ENCODE data around the gene SNX32. TPM values are rescaled to one million over a fixed set of nuclear protein-coding genes. Genes with fewer than 3 reads are reported as not detected.
A peak's percentile ranks its signal among the peaks of the same experiment; 100 is the strongest.

The SNX32 gene
- total and polyA plus RNA-seq, 2 of the 13 experiments (the other 11 are each of a cell fraction or from before 2014, with no cell fraction given): 0.09 to 0.34 TPM

- TF ChIP-seq, protein P1, sequence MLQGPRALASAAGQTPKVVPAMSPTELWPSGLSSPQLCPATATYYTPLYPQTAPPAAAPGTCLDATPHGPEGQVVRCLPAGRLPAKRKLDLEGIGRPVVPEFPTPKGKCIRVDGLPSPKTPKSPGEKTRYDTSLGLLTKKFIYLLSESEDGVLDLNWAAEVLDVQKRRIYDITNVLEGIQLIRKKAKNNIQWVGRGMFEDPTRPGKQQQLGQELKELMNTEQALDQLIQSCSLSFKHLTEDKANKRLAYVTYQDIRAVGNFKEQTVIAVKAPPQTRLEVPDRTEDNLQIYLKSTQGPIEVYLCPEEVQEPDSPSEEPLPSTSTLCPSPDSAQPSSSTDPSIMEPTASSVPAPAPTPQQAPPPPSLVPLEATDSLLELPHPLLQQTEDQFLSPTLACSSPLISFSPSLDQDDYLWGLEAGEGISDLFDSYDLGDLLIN (CRISPR knock-in tag; IDR thresholded peaks at IDR 0.05; ENCODE audit: borderline replicate concordance): no peak
- no peak for TF ChIP-seq USF2 (IDR thresholded peaks at IDR 0.05; ENCODE audit: low read depth, low read length)
- peak; percentile 47; the same call in 1 of the 2 replicates for TF ChIP-seq USF2 (CRISPR knock-in tag; IDR thresholded peaks at IDR 0.05; ENCODE audit: borderline replicate concordance)
- no peak for TF ChIP-seq ZC3H4 (CRISPR knock-in tag; IDR thresholded peaks at IDR 0.05; ENCODE audit: borderline replicate concordance)
- peak; percentile 1; the same call in 1 of the 2 replicates for TF ChIP-seq ZNF792 (CRISPR knock-in tag; IDR thresholded peaks at IDR 0.05)
- TF ChIP-seq, protein P2, sequence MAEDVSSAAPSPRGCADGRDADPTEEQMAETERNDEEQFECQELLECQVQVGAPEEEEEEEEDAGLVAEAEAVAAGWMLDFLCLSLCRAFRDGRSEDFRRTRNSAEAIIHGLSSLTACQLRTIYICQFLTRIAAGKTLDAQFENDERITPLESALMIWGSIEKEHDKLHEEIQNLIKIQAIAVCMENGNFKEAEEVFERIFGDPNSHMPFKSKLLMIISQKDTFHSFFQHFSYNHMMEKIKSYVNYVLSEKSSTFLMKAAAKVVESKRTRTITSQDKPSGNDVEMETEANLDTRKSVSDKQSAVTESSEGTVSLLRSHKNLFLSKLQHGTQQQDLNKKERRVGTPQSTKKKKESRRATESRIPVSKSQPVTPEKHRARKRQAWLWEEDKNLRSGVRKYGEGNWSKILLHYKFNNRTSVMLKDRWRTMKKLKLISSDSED (CRISPR knock-in tag; IDR thresholded peaks at IDR 0.05): no peak
- no peak for TF ChIP-seq CREB3 (CRISPR knock-in tag; IDR thresholded peaks at IDR 0.05)
- 0 out of 2 replicates have a peak, but pooled peaks have one; percentile 49 for TF ChIP-seq RCOR2 (CRISPR knock-in tag; IDR thresholded peaks at IDR 0.05)
- TF ChIP-seq KMT2A (CRISPR knock-in tag; IDR thresholded peaks at IDR 0.05): peak; percentile 67; the same call in 1 of the 2 replicates
- TF ChIP-seq NCOR1 (IDR thresholded peaks at IDR 0.05; ENCODE audit: borderline replicate concordance, low read length): peak; percentile 75; the same call in 1 of the 2 replicates
- TF ChIP-seq RFXAP (CRISPR knock-in tag; IDR thresholded peaks at IDR 0.05; ENCODE audit: borderline replicate concordance): peak; percentile 65; the same call in 1 of the 2 replicates
- TF ChIP-seq DRAP1 (CRISPR knock-in tag; IDR thresholded peaks at IDR 0.05): peak; percentile 78; the same call in 1 of the 2 replicates
- peak; percentile 0; the same call in 1 of the 2 replicates for TF ChIP-seq ZNF232 (CRISPR knock-in tag; IDR thresholded peaks at IDR 0.05; ENCODE audit: borderline replicate concordance)
- TF ChIP-seq TSC22D2 (CRISPR knock-in tag; IDR thresholded peaks at IDR 0.05; ENCODE audit: borderline replicate concordance): peak; percentile 51; the same call in 1 of the 2 replicates
- TF ChIP-seq, protein P3, sequence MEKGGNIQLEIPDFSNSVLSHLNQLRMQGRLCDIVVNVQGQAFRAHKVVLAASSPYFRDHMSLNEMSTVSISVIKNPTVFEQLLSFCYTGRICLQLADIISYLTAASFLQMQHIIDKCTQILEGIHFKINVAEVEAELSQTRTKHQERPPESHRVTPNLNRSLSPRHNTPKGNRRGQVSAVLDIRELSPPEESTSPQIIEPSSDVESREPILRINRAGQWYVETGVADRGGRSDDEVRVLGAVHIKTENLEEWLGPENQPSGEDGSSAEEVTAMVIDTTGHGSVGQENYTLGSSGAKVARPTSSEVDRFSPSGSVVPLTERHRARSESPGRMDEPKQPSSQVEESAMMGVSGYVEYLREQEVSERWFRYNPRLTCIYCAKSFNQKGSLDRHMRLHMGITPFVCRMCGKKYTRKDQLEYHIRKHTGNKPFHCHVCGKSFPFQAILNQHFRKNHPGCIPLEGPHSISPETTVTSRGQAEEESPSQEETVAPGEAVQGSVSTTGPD (CRISPR knock-in tag; IDR thresholded peaks at IDR 0.05): no peak
- TF ChIP-seq TP53 (CRISPR knock-in tag; conservative IDR thresholded peaks at IDR 0.05): 0 out of 2 replicates have a peak, but pooled peaks have one; percentile 27
- 0 out of 2 replicates have a peak, but pooled peaks have one; percentile 29 for TF ChIP-seq ZSCAN21 (CRISPR knock-in tag; IDR thresholded peaks at IDR 0.05; ENCODE audit: borderline replicate concordance)
- no peak for TF ChIP-seq RORA (CRISPR knock-in tag; IDR thresholded peaks at IDR 0.05)
- no peak for TF ChIP-seq MTA3 (CRISPR knock-in tag; IDR thresholded peaks at IDR 0.05)
- TF ChIP-seq TBL1XR1 (IDR thresholded peaks at IDR 0.05; ENCODE audit: borderline replicate concordance, low read length, partially characterized antibody): no peak
- no peak for TF ChIP-seq NFRKB (IDR thresholded peaks at IDR 0.05)
- TF ChIP-seq ZMYM4 (CRISPR knock-in tag; IDR thresholded peaks at IDR 0.05): peak; percentile 96
These were observed 26.8 kb downstream of the SNX32 start, which contains the start of gene MUS81 (continued) for GRCh38 chr11:65860278-65861164.
